HepG2 (cell line): Measurements from ENCODE around the gene CDC20B. TPM values are rescaled to one million over a fixed set of nuclear protein-coding genes. Genes with fewer than 3 reads are reported as not detected.

Experiments used
- ATAC-seq: fragments of 200-7000 bp; cut with Tn5 transposase; 3 replicates; pipeline ENCODE4 v1.9.1; 2020; ENCODE audit warnings: mild to moderate bottlenecking, moderate library complexity
- BruUV-seq: library from RNA; stranded (reverse); fragments of 400-500 nt; replicated peaks from 2 replicates; lab custom pipeline; 2021; lab: Mats Ljungman, UMichigan
- CTCF ChIA-PET: fragments of 300-600 bp; formaldehyde crosslinking; extraction: SDS; loops from one replicate; lab custom pipeline; 2021; ENCODE audit warnings: low total read pairs, inconsistent platforms, low intra/inter-chr PET ratio; lab: Yijun Ruan, JAX
- POLR2A ChIA-PET: fragments of 350-600 bp; sonication (Branson Sonifier 250); formaldehyde crosslinking; loops from one replicate; lab custom pipeline; 2020; ENCODE audit warnings: antibody characterized with exemption, inconsistent platforms; lab: Yijun Ruan, JAX
- DNase-seq: peaks from one replicate; pipeline ENCODE4 v3.0.0-alpha.2; 2015; ENCODE audit warnings: low spot score
- FAIRE-seq: peaks from 3 replicates; lab custom pipeline; 2011; peaks lifted over from hg19 to GRCh38; lab: Jason Lieb, UNC
- H2AFZ ChIP-seq: one replicate; pipeline ENCODE4 v1.6.1; 2011; ENCODE audit warnings: low read length, inconsistent platforms
- H3K27ac ChIP-seq: fragments of 300-600 bp; 3 replicates; pipeline ENCODE4 v1.8.0; 2011; ENCODE audit warnings: mixed run types, mild to moderate bottlenecking, mixed read lengths, low read length, inconsistent platforms; ENCODE audit not compliant: insufficient read depth; ENCODE audit errors: extremely low read length
- H3K27me3 ChIP-seq, 2 experiments: fragments of 200-600 bp in 1 of 2; 2 replicates in 1 of 2; 3 replicates in 1 of 2; pipeline versions ENCODE4 v1.6.0 to v1.8.0; 2011; ENCODE audit warnings: low read length in 2 of 2, mild to moderate bottlenecking in 2 of 2, moderate library complexity in 2 of 2, inconsistent platforms in 1 of 2; ENCODE audit not compliant: insufficient read depth in 2 of 2, control insufficient read depth in 1 of 2
- H3K36me3 ChIP-seq, 2 experiments: fragments of 200-600 bp in 1 of 2; replicated peaks in 1 of 2; 2 replicates in 1 of 2; 3 replicates in 1 of 2; pipeline versions ENCODE4 v1.5.1 to v1.8.0; 2011; ENCODE audit warnings: low read length in 2 of 2, inconsistent platforms in 1 of 2; ENCODE audit not compliant: insufficient read depth in 2 of 2, control insufficient read depth in 1 of 2
- H3K4me1 ChIP-seq: 2 replicates; pipeline ENCODE4 v1.5.1; 2012; ENCODE audit warnings: low read length, inconsistent platforms; ENCODE audit not compliant: insufficient read depth
- H3K4me2 ChIP-seq: 2 replicates; pipeline ENCODE4 v1.6.0; 2011; ENCODE audit warnings: low read depth, low read length, inconsistent platforms
- H3K4me3 ChIP-seq, 3 experiments: fragments of 200-600 bp in 1 of 3; sonication (generic), shearing (Covaris generic) in 1 of 3; replicated peaks in 1 of 3; 2 replicates each; pipeline ENCODE4 v1.5.1; 2011 to 2016; ENCODE audit warnings: low read length in 3 of 3, inconsistent platforms in 2 of 3, low read depth in 2 of 3, mild to moderate bottlenecking in 2 of 3, control low read depth in 1 of 3, mixed read lengths in 1 of 3; ENCODE audit not compliant: insufficient read depth in 1 of 3
- H3K79me2 ChIP-seq: one replicate; pipeline ENCODE4 v1.6.1; 2011; ENCODE audit warnings: low read length, inconsistent platforms; ENCODE audit not compliant: insufficient read depth
- H3K9ac ChIP-seq: 2 replicates; pipeline ENCODE4 v1.6.0; 2011; ENCODE audit warnings: mild to moderate bottlenecking, low read depth, low read length, inconsistent platforms; ENCODE audit not compliant: insufficient read depth
- H3K9me3 ChIP-seq: 2 replicates; pipeline ENCODE4 v1.5.1; 2012; ENCODE audit warnings: mild to moderate bottlenecking, low read length
- H4K20me1 ChIP-seq: 2 replicates; pipeline ENCODE4 v1.6.0; 2011; ENCODE audit warnings: inconsistent platforms, mild to moderate bottlenecking, low read length, moderate library complexity; ENCODE audit not compliant: insufficient read depth
- DRAP1 ChIP-seq: IDR thresholded peaks from 2 replicates; pipeline ENCODE4 v1.6.1; 2016; ENCODE audit warnings: missing genetic modification reagents, missing compliant biosample characterization
- GLMP ChIP-seq: sonication (generic); formaldehyde crosslinking; IDR thresholded peaks from 2 replicates; pipeline ENCODE4 v1.9.0; 2021; ENCODE audit warnings: missing genetic modification reagents, mild to moderate bottlenecking, borderline replicate concordance
- HINFP ChIP-seq: sonication (generic); formaldehyde crosslinking; IDR thresholded peaks from 2 replicates; pipeline ENCODE4 v1.4.0; 2020; ENCODE audit warnings: low read depth, mild to moderate bottlenecking, missing genetic modification reagents
- LRRFIP1 ChIP-seq: sonication (generic); formaldehyde crosslinking; conservative IDR thresholded peaks from 2 replicates; pipeline ENCODE4 v1.4.0; 2020; ENCODE audit warnings: missing genetic modification reagents
- SP140L ChIP-seq: sonication (generic); formaldehyde crosslinking; IDR thresholded peaks from 2 replicates; pipeline ENCODE4 v1.4.0; 2020; ENCODE audit warnings: missing genetic modification reagents, borderline replicate concordance
- TBL1XR1 ChIP-seq: fragments of 150-350 bp; IDR thresholded peaks from 2 replicates; pipeline ENCODE4 v1.6.1; 2014; ENCODE audit warnings: borderline replicate concordance, low read length; ENCODE audit not compliant: partially characterized antibody
- ZBTB44 ChIP-seq: sonication (generic); formaldehyde crosslinking; IDR thresholded peaks from 2 replicates; pipeline ENCODE4 v1.4.0; 2020; ENCODE audit warnings: missing genetic modification reagents
- ZNF207 ChIP-seq: fragments of 450-650 bp; IDR thresholded peaks from 2 replicates; pipeline ENCODE4 v1.6.1; 2016; ENCODE audit warnings: antibody characterized with exemption, borderline replicate concordance
- ZNF451 ChIP-seq: sonication (generic); formaldehyde crosslinking; IDR thresholded peaks from 2 replicates; pipeline ENCODE4 v1.5.0; 2020; ENCODE audit warnings: mild to moderate bottlenecking, missing genetic modification reagents
- ZNF484 ChIP-seq: sonication (generic); formaldehyde crosslinking; IDR thresholded peaks from 2 replicates; pipeline ENCODE4 v1.5.1; 2020; ENCODE audit warnings: mild to moderate bottlenecking, low read depth, missing genetic modification reagents, borderline replicate concordance
- ZNF883 ChIP-seq: sonication (generic); formaldehyde crosslinking; IDR thresholded peaks from 2 replicates; pipeline ENCODE4 v1.5.1; 2020; ENCODE audit warnings: mild to moderate bottlenecking, missing genetic modification reagents; ENCODE audit errors: not compliant biosample characterization
- WGBS: methylation state at CpG from one replicate; pipeline ENCODE4 v1.1.6; 2017; ENCODE audit warnings: low lambda C conversion rate; 5-methylcytosine and 5-hydroxymethylcytosine counted together
- in situ Hi-C: cut with HindIII; loops from 2 replicates; pipeline ENCODE4 v1.10.0; 2017; ENCODE audit warnings: low pct_unique_long_range_greater_than_20kb; ENCODE audit not compliant: extremely low pct_ligation_motif_present
- intact Hi-C: fragments of 100-400 bp; cut with micrococcal nuclease; formaldehyde crosslinking; loops from one replicate; pipeline ENCODE4 v1.10.0; 2022; ENCODE audit not compliant: unreplicated experiment
- polyA plus RNA-seq, 8 experiments: library from polyadenylated mRNA; depleted of rRNA in 3 of 8; stranded (reverse) in 7 of 8; unstranded in 1 of 8; fragments of >200 nt; fragmentation: Illumina TruSeq in 4 of 8; extraction: Trizol in 4 of 8; gene quantifications; 2 replicates each; pipeline versions ENCODE4 v1.2.1 to v1.2.3, GENCODE V29; 2011 to 2016; ENCODE audit warnings: low read depth in 4 of 8, missing spikeins in 1 of 8, mixed read lengths in 1 of 8; ENCODE audit not compliant: insufficient read depth in 1 of 8
- total RNA-seq, 5 experiments: library from RNA; depleted of rRNA; stranded (reverse); fragments of >200 nt; fragmentation: Illumina TruSeq; extraction: Trizol; gene quantifications; 2 replicates each; pipeline ENCODE4 v1.2.3, GENCODE V29; 2016; ENCODE audit warnings: low read depth in 1 of 5

CDC20B gene
- total and polyA plus RNA-seq, 2 of the 13 experiments (the other 11 are each of a cell fraction or from before 2014, with no cell fraction given) = not detected

GRCh38 chr5:55134053-55134722 lies 38.8 kb downstream of the CDC20B start:
- intact Hi-C loops (no loop called here), in situ Hi-C loops (no loop called here)
- no TSS peak for BruUV-seq
- H3K9me3 ChIP-seq = no peaks in the 10 kb centered on the region; the same call in 1 of the 2 replicates
- no peak for FAIRE-seq
- POLR2A ChIA-PET = no interaction called here
- DNase-seq = no peak
- TF ChIP-seq LRRFIP1 (CRISPR knock-in tag) = no peak
- TF ChIP-seq DRAP1 (CRISPR knock-in tag) = no peak
- TF ChIP-seq ZNF883 (CRISPR knock-in tag) = no peak
- no peak for TF ChIP-seq SP140L (CRISPR knock-in tag)
- TF ChIP-seq ZBTB44 (CRISPR knock-in tag) = no peak
- TF ChIP-seq ZNF484 (CRISPR knock-in tag) = no peak
- TF ChIP-seq TBL1XR1 = no peak
- TF ChIP-seq GLMP (CRISPR knock-in tag) = no peak
- TF ChIP-seq HINFP (CRISPR knock-in tag) = no peak
- no peak for TF ChIP-seq ZNF451
- no peak for TF ChIP-seq ZNF207
- H3K27ac ChIP-seq = no peak overlapping the region
- H3K4me3 ChIP-seq = no peak overlapping the region
- no peaks in the 10 kb centered on the region for H3K27me3 ChIP-seq
- H3K79me2 ChIP-seq = no peaks in the 10 kb centered on the region
- no peak overlapping the region for H3K9ac ChIP-seq
- H2AFZ ChIP-seq = no peak overlapping the region
- 18% methylated on average over 5 of the region's 5 CpGs for WGBS
- H3K4me1 ChIP-seq = no peaks in the 10 kb centered on the region
- no peak for ATAC-seq
- CTCF ChIA-PET = no interaction called here
- H4K20me1 ChIP-seq = no peaks in the 10 kb centered on the region
- H3K36me3 ChIP-seq = no peaks in the 10 kb centered on the region
- no peak overlapping the region for H3K4me2 ChIP-seq
